Posterior cingulate gyrus (tissue), 11 donors: ENCODE results near the gene NYNRIN.

Experiments used
- DNase-seq, 10 donors: peaks; one replicate each; pipeline versions ENCODE4 v3.0.0 to v3.0.0-alpha.2; 2020 to 2021; ENCODE audit warnings: mixed read lengths in 3 of 10
- intact Hi-C: fragments of 100-400 bp; cut with DNase I; formaldehyde crosslinking; loops from one replicate; pipeline ENCODE4 v1.15.1; 2023

The NYNRIN gene

DNA sequence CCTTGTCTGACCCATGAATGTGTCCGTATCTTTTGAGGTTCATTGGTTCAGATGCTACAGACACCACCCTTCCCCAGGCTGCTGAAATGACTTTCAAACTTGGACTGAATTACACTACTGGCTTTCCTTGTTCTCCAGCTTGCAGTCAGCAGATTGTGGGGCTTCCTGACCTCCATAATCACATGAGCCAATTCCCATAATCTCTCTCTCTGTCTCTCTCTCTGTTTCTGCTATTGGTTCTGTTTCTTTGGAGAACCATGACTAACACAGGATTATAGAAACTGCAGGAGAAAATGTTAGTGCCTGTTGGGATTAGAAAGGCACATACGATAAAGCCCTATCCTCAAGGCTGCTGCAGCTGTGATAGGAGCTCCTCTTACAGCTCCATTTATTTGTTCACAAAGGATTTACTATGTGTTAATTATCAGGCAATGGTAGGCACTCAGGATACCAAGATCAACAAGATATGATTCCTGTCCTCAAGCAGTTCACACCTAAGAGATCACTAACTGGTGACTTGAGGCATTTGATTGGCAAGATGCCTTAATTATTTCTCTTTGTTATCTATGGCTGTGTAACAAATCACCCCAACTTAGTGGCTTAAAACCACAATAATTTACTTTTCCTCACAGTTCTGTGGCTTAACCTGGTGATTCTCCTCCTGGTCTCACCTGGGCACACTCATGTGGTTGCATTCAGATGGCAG lies 10.2 kb upstream of the NYNRIN start:
- intact Hi-C loops: no loop called here
- no peak for DNase-seq

- no peak for DNase-seq
- intact Hi-C loops: no loop called here
Measured at GRCh38 chr14:24389226-24389848, 9.5 kb upstream of the NYNRIN start.

DNA sequence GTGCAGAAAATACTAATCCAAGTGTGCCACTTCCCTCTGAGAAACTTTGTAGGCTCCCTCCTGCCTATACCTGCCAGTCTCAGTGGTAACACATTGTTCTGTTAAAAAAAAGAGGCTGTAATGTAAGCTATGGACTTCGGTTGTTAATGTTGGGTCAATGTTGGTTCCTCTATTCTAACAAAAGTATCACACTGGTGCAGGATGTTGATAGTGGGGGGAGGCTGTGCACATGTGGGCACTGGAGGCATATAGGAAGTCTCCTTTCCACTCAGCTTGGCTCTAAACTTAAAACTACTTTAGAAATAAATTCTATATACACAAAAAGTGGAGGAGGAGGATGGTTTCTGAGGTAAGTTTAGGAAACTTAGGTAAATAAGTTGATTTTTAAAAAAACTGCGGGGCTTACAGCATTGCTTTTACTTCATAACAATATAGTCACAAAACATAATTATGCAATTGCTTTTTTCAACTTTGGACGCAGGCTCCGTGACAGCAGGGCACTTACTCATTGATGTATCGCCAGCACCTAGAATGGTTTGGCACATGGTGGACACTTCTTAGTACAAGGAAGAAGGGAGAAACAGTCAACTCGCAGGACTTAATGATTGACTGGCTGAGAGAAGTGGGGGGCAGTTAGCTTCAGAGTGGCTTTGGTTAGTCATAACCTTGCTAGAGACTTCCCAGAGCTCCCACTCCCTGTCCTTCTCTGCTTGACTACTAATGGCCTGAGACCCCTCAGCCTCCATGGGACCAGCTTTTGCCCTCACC lies 7.9 kb upstream of the NYNRIN start:
- no peak for DNase-seq
- intact Hi-C loops: no loop called here

GRCh38 chr14:24392325-24393091 lies 6.3 kb upstream of the NYNRIN start:
- intact Hi-C loops: no loop called here
- no peak for DNase-seq

DNA sequence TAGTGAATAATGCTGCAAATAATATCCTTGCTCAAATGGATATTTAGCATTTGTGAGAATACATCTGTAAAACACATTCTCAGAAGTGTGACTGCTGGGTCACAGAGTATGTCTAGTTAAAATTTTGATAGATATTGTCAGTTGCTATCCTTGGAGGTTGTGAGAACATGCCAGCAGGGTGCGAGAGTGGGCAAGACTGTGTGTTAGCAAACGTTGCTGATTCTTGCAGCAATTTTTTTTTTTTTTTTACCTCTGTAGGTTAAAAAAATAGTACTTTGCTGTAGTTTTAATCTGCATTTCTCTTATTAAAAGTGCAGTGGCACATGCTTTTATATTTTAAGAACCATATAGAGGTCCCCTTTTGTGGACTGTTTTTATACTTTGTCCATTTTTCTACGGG lies 4.5 kb upstream of the NYNRIN start:
- intact Hi-C loops: no loop called here
- DNase-seq: no peak

GRCh38 chr14:24395609-24396582 lies 2.9 kb upstream of the NYNRIN start:
- DNase-seq: peak in 1 of 10 donors; percentile 70
- intact Hi-C loops: no loop called here

GRCh38 chr14:24397639-24398292 lies 1.0 kb upstream of the NYNRIN start:
- no peak for DNase-seq
- intact Hi-C loops: no loop called here

GRCh38 chr14:24398293-24398652 lies 530 bp upstream of the NYNRIN start:
- intact Hi-C loops: no loop called here

GRCh38 chr14:24399447-24399822 lies 632 bp downstream of the NYNRIN start:
- DNase-seq: no peak
- intact Hi-C loops: no loop called here

More at GRCh38 chr14:24398293-24398652, 530 bp upstream of the NYNRIN start:
- DNase-seq: peak in 1 of 10 donors; percentile 57

GRCh38 chr14:24399999-24400718 lies 1.4 kb downstream of the NYNRIN start:
- no peak for DNase-seq
- intact Hi-C loops: no loop called here

GRCh38 chr14:24401810-24402702 lies 3.3 kb downstream of the NYNRIN start:
- intact Hi-C loops: no loop called here
- no peak for DNase-seq

GRCh38 chr14:24403294-24403998 lies 4.6 kb downstream of the NYNRIN start:
- intact Hi-C loops: no loop called here
- no peak for DNase-seq

DNA sequence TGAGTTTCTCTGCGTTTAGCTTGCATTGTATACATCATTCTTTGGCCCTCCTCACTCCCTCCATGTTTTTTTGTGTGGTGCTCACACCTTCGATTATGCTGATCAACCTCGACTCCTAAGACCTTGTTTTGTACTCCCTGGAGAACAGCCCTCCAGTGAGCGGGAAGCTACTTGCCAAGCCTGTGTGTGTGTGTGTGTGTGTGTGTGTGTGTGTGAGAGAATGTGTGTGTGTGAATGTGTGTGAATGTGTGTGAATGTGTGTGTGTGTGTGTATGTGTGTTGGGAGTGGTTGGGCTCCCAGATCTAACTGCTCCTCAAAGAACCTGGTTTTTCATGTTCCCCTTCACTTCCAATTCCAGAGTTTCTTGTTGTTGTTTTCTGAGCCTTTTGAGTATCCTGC lies 6.0 kb downstream of the NYNRIN start:
- intact Hi-C loops: no loop called here
- no peak for DNase-seq

- no peak for DNase-seq
- intact Hi-C loops: no loop called here
Measured at GRCh38 chr14:24406416-24406815, 7.6 kb downstream of the NYNRIN start.

GRCh38 chr14:24407608-24408325 lies 9.0 kb downstream of the NYNRIN start:
- intact Hi-C loops: no loop called here
- DNase-seq: peak in 1 of 10 donors; percentile 75

DNA sequence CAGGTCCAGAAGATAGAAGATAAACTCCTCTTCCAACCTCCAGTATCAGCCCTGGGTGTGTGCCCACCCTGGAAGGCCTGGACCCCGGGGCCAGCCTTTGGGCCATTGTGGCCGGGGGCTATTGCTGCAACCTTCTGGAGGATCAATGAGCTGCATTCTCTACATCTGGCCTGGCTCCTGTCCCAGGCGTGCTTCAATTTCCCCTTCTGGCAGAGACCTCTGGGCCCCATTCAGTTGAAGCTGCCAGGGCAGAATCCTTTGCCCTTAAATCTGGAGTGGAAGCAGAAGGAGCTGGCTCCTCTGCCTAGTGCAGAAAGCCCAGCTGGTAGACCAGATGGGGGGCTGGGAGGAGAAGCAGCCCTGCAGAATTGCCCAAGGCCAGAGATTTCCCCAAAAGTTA lies 10.0 kb downstream of the NYNRIN start:
- intact Hi-C loops: no loop called here
- DNase-seq: peak in 1 of 10 donors; percentile 74
